Measurements from ENCODE around the gene LBHD2. TPM values are rescaled to one million over a fixed set of nuclear protein-coding genes. Genes with fewer than 3 reads are reported as not detected.
"Not testable (repeated sequence)": the region's sequence is repeated elsewhere in the genome, so short reads cannot be mapped to it uniquely, and the experiment has no call there.

LBHD2 gene
- total RNA-seq: 0.60 TPM

GRCh38 chr14:103084021-103084919 lies at the start of gene LBHD2:
Gene LBHD2, plus strand, starts transcription at chr14:103084210. Its CDS starts 1,803 bp downstream, at chr14:103086013.
- DNase-seq (ENCODE audit: low spot score): no peak

DNA sequence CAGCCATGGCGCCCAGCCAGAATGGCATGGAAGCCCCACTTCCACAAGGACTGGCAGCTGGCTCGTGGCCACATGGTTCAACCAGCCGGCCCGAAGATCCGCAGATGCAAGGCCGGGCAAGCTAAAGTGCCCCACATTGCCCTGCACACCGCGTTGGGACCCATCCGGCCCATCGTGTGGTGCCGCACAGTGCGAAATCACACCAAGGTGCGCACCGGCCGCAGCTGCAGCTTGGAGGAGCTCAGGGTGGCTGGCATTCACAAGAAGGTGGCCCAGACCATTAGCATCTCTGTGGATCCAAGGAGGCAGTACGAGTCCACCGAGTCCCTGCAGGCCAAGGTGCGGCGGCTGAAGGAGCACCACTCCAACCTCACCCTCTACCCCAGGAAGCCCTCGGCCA lies 42.5 kb upstream of the LBHD2 start:
- DNase-seq (ENCODE audit: low spot score): no peak

DNA sequence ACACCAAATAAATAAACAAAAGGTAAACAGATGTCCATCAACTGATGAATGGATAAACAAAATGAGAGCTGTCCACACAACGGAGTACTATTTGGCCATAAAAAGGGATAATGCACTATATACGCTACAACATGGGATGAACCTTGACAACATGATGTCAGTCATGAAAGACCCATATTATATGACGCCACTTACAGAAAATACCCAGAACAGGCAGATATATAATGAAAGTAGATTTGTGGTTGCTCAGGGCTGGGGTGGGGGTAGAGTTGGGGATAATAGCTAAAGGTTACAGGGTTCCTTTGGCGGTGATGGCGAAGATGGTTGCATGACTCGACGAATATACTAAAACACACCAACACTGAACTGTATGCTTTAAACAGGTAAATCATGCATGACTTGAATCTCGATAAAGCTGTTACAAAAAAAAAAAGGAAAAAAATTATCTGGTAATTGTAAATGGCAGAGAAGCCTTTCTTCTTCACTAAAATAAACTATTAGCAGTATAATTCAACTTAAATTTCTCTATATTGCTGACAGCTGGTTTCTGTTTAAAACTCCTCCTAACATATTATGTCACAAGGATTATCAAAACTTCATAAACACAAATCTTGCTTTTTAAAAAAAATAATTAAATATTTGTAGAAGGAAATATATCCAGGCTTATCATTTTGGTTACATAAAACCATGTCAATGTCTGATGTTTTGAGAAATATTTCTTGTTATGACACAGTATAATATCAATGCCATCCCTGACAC lies 40.6 kb upstream of the LBHD2 start:
- no peak for DNase-seq (ENCODE audit: low spot score)

DNA sequence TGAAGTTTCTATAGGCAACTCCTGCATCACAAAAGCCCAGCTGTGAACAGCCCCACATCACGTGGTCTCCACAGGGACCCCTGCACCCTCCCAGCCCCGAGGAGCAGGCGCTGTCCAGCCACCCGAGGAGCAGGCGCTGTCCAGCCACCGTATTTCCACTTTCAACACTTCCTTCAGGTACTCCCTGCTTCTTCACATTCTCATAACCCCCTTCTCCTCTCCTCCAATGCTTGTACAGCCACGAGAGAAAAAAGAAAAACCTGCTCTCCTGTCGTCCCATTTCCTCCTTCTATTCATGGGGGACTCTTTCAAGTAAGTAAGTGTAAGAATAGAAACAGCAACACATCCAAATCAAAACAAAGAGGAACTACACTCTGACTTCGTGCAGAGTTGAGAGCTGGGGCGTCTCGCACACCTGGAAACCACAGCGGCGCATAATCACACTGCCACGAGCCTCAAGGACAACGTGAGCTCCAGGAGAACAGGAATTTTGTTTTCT lies 38.6 kb upstream of the LBHD2 start:
- no peak for DNase-seq (ENCODE audit: low spot score)

GRCh38 chr14:103047453-103047852 lies 36.6 kb upstream of the LBHD2 start:
- not testable (repeated sequence) for DNase-seq (ENCODE audit: low spot score)

DNA sequence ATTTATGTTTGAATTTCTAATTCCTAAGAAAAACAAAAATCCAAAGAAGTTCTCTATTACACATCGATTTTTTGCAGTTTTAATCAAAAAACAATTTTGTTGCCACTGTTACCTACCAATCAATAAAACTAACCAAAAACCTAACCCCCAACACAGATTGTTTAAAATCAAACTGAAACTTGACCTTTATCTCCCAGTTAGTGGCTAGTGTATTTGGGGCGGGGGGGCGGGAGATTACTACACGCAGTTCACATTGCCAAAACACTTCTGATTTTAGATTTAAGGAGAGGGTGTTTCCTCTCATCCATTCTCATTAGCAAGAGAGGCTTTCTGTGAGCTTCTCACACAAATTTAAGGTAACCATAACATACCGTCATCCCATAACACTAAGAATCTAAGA lies 33.1 kb upstream of the LBHD2 start:
- DNase-seq (ENCODE audit: low spot score): no peak

DNA sequence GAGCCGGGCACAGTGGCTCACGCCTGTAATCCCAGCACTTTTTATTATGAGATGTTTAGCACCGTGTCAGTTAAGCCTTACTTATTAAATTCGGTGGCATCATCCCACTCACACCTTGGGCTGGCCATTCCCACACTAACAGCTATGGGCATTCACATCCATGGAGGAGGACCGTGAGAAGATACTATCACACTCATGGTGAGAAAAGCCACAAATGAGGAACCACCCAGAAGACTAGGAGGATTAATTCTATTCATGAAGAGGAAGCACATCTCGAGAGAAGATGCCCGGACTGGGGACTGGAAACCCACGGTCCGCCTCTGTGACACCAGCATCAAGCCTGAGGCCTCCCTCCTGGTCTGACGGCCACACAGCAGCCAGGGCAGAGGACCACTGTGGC lies 31.6 kb upstream of the LBHD2 start:
- no peak for DNase-seq (ENCODE audit: low spot score)

DNA sequence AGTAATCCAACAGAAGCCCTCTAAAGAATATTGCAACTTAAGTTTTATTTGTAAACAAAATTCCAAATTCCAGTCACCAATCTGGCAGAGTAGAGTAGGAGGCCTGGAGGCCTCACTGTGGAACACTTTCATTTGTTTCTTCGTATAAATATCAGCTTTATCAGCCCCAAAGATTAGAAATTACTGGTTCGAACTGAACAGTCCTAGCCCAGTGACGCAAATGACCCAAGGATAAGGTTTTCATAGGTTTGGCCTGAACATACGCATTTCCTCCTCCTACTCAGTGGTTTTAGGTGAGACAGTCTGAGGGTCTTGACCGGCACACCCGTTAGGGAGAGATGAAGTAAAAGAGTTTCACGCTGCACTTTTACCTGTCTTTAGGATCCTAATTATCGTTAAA lies 28.3 kb upstream of the LBHD2 start:
- no peak for DNase-seq (ENCODE audit: low spot score)

GRCh38 chr14:103056322-103057027 lies 27.5 kb upstream of the LBHD2 start:
- DNase-seq (ENCODE audit: low spot score): no peak

DNA sequence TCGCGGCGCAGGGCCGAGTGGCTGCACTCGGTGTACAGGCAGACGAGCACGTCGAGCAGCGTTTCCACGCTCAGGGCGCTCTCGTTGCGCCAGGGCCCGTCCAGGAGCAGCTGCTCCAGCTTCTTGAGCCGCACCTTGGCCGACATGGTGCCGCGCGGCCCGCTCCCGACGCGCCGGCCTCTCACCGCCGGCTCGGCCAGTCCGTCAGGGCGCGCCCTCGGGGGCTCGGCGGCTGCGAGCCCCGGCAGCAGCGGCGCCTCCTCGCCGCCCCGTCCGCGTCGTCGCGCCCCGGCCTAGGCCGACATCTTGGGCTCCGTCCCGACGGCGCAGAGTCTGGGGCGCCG lies 27.0 kb upstream of the LBHD2 start:
- no peak for DNase-seq (ENCODE audit: low spot score)

GRCh38 chr14:103057372-103058163 lies 26.4 kb upstream of the LBHD2 start, which contains the start of gene CDC42BPB:
Gene CDC42BPB, minus strand, starts transcription at chr14:103057549. Its CDS starts 376 bp downstream, at chr14:103057173.
- DNase-seq (ENCODE audit: low spot score): peak; percentile 90

DNA sequence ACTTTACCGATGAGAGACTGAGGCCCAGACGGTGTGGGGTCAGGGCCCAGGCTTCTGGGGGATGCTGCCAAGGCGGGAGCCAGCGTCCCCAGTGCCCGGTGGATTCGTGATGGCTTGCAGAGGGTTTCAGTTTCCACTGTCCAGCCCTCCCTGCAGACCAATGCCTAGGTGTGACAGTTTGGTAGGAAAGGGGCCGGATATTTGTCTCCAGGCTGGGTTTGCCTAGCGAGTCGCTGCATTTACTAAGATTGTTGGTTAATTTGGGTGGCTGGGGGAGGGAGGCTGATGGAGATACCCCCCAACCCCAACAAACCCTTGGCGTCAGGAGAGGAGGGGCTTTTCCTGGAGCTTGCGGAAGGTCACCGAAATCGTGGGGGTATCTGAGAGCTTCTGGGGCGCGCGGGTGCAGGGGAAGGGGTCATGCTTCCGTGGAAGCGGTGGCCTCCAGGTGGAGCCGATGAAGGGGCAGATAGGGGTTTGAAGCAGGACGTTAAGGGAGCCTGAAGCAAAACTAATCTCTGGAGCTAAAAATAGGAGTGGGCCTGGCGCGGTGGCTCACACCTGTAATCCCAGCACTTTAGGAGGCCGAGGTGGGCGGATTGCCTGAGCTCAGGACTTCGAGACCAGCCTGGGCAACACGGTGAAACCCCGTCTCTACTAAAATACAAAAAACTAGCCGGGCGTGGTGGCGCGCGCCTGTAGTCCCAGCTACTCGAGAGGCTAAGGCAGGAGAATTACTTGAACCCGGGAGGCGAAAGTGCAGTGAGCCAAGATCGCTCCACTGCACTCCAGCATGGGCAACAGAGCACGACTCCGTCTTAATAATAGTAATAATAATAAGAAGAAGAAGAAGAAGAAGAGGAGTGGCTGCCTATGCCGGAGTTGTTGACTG lies 25.6 kb upstream of the LBHD2 start:
- no peak for DNase-seq (ENCODE audit: low spot score)

- DNase-seq (ENCODE audit: low spot score): no peak
Observed at GRCh38 chr14:103059556-103059955, 24.5 kb upstream of the LBHD2 start.

DNA sequence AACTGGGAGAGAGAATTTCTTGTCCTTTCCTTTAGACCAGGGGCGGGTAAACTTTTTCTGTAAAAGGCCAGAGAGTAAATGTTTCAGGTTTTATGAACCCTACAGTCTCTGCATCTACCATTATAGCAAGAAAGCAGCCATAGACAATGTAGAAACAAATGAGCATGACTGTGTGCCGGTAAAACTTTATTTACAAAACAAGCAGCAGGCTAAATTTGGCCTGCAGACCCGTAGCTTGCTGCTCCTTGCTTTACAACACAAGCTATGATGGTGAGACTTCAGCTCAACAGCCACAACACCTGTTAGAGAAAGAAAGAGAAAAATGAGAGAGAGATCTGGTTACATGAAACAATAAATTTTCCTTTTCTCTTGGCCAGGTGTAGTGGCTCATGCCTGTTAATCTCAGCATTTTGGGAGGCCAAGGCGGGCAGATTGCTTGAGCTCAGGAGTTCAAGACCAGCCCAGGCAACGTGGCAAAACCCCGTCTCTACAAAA lies 22.5 kb upstream of the LBHD2 start:
- DNase-seq (ENCODE audit: low spot score): no peak

DNA sequence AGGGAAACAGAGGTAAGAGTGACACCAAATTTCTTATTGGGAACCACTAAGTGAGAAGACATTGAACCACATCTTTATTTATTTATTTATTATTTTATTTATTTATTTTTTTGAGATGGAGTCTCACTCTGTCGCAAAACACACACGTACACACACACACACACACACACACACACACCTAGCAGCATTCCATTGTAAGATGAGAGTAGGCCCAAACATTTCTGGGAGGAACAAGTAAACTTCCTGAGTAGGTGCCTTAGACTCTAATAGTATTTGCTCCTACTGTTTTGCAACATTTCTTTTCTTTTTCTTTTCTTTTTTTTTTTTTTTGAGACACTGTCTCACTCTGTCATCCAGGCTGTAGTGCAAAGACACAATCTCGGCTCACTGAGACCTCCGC lies 19.6 kb upstream of the LBHD2 start:
- DNase-seq (ENCODE audit: low spot score): no peak

GRCh38 chr14:103064978-103065377 lies 19.0 kb upstream of the LBHD2 start:
- no peak for DNase-seq (ENCODE audit: low spot score)

- DNase-seq (ENCODE audit: low spot score): no peak
Observed at GRCh38 chr14:103065861-103066260, 18.1 kb upstream of the LBHD2 start.

DNA sequence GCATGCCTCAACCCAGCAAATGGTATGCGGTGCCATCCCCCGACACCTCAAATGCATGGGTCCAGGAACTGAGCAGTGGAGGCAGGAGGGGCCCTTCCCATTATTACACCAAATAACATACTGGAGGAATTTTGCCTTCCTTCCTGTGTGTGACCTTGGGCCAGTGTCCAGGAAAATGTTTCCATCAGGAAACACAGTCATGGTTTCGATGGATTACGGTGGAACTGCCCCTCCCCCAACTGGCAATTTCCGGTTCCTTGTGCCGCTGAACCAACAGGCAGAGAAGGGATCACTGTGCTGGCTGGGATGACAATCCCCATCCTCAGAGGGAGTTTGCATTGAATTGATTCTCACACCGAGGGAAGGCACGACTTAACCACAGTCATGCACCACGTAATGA lies 17.6 kb upstream of the LBHD2 start:
- no peak for DNase-seq (ENCODE audit: low spot score)

DNA sequence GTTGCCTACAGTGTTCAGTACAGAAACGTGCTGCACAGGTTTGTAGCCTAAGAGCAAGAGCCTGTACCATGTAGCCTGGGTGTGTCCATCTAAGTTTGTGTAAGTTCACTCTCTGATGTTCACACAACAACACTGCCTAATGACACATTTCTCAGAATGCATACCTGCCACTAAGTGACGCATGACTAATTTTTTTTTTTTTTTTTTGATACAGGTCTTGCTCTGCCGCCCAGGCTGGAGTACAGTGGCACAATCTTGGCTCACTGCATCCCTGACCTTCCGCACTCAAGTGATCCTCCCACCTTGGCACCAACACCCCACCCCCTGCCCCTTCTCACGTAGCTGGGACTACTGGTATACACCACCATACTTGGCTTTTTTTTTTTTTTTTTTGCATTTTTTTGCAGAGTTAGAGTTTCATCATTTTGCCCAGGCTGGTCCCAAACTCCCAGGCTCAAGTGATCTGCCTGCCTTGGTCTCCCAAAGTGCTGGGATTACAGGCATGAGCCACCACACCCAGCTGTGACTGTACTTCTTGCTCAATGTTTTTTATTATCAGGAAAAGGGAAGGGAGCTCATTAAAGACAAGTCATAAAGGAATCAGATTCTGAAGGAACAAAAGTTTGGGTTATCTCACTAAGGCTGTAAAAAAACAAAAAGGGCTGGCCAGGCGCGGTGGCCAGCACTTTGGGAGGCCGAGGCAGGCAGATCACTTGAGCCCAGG lies 16.6 kb upstream of the LBHD2 start:
- no peak for DNase-seq (ENCODE audit: low spot score)

All from mucosa of gallbladder (tissue), 1 donor.